CD4-positive, alpha-beta T cell treated with Interleukin-4 for 4 hours (primary cell): ENCODE data around the gene ARHGAP9.
A peak's percentile ranks its signal among the peaks of the same experiment; 100 is the strongest.

Experiments
- DNase-seq: peaks from one replicate; pipeline ENCODE4 v3.0.0-alpha.2; 2020

The ARHGAP9 gene

DNA sequence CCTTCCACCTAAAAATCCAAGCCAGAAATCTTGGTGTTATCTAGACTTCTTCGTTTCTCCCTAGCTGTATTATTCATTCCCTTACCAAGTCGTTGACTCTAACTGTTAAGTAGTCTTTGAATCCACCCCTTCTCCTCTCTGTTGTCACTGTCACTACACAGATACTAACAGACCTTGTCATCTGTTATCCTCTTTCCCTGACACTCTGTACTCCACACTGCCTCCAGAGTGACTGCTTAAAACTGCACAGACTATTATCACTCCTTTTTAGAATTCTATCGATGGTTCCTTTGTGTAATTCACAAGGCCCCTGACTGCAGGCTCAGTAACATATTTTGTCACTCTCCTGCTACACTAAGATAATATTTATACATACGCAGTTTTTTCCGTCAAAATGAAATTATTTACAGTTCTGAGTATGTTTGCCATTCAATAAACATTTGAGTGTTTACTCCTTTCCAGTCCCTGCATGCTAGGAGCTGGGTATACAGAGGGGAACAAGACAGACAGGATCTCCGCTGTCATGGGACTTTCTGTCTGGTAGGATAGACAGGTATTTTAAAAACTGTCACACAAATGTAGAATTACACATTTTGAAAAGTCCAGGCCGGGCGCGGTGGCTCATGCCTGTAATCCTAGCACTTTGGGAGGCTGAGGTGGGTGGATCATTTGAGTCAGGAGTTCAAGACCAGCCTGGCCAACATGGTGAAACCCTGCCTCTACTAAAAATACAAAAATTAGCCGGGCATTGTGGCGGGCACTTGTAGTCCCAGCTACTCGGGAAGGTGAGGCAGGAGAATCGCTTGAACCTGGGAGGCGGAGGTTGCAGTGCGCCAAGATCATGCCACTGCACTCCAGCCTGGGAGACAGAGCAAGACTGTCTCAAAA is 12.0 kb upstream of the ARHGAP9 start:
- no peak for DNase-seq

DNA sequence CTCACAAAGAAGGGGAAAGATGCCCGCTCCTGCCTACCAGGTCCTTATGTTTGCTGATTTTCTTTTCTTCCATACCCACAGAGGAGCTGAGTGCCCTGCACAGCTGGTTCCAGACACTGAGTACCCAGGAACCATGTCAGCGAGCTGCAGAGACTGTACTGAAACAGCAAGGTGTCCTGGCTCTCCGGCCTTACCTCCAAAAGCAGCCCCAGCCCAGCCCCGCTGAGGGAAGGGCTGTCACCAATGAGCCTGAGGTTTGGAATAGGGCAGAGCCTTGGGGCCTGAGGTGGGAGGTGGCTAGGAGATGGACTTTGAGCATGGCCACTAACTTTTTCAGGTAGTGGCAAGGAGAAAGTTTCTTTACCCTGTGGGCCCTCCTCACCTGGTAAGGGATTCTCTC is 10.5 kb upstream of the ARHGAP9 start:
- DNase-seq = no peak

DNA sequence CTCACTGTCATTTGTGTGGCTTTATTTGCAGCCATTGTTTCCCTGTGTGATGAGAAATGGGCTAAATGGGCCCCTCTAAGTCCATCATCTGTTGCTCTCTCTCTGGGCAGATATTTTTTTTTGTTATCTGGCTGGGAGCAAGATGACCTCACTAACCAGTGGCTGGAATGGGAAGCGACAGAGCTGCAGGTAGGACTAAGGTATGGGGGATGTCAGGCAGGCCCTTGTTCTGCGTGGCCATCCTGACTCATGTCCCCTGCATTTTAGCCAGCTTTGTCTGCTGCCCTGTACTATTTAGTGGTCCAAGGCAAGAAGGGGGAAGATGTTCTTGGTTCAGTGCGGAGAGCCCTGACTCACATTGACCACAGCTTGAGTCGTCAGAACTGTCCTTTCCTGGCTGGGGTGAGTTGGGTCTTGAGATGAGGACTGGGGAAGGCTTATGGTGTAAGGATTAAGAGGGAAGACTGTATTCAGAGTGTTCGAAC is 9.5 kb upstream of the ARHGAP9 start:
- no peak for DNase-seq

DNA sequence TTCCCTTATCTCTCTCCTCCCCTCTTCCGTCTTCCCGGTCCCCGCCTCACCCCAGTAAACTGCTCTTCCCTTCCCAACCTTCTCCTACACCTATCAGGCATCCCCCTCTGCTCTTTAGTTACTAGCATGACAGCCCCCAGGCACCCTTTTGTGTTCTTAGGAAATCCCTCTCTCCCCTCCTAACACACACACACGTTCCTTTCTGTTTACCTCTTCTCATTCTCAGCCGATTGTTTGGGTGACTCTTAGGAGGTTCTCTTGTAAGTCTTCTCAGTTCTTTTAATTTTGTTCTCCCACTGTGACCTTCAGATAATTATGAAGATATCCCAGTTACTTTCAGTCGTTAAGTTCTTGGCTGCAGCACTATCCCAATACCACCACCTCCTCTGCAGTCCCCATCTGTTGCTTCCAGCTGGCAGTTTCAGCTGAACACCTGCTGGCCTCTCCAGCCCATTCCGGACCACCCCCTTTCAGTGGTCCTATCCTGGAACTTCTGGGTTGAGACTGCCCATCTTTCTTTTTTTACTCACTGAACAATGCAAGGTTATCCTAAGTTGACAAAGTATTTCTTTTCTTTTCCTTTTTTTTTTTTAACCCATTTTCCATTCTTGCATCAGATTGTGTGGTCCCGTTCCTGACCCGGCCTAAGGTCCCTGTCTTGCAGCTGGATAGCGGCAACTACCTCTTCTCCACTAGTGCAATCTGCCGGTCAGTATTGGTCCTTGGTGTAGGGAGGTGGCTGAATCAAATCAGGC is 8.9 kb upstream of the ARHGAP9 start:
- DNase-seq = no peak

DNA sequence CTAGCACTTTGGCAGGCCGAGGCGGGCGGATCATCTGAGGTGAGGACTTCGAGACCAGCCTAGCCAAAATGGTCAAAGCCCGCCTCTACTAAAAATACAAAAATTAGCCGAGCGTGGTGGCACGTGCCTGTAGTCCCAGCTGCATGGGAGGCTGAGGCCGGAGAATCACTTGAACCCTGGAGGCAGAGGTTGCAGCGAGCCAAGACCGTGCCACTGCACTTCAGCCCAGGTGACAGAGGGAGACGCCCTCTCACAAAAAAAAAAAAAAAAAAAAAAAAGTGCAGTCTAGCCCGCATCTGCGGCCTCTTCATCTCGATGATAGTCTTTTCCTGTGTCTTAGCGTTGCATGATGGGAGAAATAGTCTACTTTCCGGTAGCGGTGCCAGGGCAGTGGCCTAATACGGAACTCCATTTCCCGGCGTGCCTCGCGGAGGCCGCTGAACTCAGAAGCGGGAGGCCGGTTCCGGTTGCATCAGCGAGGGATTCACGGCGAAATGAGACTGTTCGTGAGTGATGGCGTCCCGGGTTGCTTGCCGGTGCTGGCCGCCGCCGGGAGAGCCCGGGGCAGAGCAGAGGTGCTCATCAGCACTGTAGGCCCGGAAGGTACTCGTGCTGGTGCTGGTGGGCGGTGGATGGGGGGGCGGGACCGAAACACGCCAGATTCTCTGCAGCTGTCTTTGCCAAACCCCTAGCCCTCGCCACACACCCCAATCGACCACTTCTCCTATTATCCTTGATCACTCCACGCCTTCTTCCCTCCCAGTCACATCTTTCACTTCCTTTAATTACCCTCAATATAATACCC is 8.1 kb upstream of the ARHGAP9 start, which contains the start of gene MARS1:
Gene MARS1, plus strand, starts transcription at position 472 of the 805 bp plus-strand sequence. Its CDS starts 23 bp downstream, at position 495.
- DNase-seq = peak; percentile 97

DNA sequence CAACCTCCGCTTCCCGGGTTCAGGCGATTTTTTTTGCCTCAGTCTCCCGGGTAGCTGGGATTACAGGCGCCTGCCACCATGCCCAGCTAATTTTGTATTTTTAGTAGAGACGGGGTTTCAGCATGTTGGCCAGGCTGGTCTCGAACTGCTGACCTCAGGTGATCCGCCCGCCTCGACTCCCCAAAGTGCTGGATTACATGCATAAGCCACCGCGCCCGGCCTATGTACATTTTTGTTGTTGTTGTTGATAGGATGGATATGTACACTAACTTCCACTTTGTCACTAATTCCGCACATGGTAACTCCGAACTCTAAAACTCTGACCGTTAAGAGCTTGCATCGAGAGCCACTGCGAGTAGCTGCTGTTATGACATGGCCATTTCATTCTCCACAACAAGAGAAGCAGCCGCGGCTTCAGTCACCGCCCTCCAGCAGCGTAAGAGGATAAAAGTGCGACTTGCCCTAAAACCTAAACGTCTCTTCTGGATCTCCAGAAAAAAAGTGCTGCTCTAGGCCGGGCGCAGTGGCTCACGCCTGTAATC is 7.5 kb upstream of the ARHGAP9 start:
- DNase-seq = no peak

DNA sequence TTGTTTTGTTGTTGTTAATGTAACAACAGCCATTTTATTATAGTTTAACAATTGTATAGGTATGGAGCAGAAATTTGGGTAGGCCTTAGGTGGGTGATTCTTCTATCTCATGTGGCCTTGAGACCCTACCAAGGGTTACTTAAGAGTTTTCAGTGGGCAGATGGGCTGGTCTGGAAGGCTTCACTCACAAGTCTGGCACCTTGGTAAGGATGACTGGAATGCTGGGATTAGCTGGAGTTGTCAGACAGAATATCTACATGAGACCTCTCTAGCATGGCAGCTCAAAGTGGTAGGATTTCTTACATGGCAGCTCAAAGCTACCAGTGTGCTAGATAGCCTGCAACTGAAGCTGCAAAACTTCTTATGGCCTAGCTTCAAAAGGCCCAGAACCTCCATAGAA is 6.0 kb upstream of the ARHGAP9 start:
- DNase-seq = no peak

DNA sequence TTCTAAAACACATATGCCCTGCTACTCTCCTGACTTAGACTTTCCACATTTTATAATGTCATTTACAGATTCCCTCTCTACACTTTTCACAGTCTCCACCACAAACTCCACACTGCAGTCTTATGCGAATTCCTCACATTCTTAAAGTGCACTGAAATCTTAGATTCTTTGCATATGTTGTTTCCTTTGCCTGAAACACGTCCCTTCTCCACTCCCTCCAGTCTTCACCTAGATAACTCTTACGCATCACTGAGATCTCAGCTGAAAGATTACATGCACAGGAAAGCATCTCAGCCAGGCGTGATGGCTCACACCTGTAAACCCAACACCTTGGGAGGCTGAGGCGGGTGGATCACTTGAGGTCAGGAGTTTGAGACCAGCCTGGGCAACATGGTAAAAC is 3.8 kb upstream of the ARHGAP9 start:
- no peak for DNase-seq

DNA sequence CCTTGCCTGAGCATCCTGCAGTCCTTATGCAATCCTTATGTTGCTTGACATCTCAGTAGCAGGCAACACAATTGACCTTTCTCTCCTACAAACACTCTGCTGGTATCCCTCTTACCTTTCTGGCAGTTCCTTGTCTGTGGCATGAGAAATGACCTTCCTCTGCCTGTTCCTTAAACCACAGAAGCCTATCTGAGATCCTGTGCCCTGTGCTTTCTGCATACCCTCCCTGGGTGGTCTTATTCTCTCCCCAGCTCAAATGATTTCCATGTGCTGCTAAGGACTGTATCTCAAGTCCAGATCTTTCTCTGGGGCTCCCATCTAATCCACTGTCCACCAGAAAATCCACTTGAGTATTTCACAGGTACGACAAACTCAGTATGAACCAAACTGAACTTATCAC is 2.0 kb upstream of the ARHGAP9 start:
- DNase-seq = no peak

DNA sequence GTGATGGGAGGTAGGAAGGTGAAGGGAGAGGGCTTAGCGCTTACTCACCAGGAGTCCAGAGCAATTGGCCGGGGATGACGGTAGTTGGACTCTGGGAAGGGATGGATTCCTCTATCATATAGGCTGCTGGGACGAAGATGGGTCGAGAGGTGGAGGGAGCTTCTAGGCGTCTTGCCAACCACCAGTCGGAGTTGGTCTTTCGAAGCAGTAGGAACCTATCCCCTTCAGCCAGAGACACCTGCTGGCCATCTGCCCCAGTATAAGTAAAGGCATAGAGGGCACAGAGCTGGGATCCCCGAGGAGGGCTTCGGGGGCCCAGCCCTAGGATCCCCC is 657 bp downstream of the ARHGAP9 start:
- DNase-seq = no peak

DNA sequence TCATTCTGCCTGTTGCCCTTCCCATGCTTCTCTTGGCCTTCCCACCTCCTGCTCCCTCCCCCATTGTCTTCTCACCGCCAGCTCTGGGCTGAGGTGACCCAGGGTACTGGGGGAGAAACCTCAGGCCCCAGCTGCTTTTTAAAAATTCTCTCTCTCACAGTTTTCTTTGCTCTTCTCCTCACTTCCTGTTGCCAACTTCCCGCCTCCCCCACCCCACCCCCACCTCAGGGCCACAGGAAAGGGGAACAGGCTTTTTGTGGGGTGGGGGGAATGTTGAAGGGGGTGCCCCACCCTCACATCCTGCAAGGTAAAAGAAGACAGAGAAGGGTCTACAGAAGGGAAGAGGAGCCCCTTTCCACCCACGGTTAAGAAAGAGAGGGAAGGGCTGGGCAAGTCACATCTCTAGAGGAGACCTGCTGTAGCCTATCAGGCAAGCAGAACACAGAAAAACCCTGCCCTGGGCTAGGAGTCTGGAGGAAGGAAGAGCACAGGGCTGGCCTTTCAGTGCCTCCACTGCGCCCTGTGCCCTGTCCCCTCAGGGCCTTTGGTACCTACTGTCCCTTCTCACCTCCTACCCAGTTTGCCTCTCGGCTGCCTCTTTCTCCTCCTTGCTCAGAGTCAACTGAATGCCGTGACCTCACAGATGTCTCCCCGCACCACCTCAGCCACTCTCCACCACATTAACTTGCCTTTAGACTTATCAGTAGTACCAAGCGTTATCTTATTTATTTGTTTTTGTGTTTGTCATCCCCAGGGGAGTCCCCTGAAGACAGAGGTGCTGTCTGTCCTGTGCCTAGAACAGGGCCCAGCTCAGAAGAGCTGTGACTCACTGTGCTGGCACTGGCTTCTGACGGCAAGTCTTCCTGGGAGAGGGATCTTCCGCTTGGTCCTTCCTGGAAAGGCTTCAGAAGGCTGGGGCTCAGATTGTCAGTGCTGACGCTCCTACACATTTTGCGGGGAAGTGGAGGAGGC is 1.7 kb downstream of the ARHGAP9 start:
- DNase-seq = peak; percentile 88

DNA sequence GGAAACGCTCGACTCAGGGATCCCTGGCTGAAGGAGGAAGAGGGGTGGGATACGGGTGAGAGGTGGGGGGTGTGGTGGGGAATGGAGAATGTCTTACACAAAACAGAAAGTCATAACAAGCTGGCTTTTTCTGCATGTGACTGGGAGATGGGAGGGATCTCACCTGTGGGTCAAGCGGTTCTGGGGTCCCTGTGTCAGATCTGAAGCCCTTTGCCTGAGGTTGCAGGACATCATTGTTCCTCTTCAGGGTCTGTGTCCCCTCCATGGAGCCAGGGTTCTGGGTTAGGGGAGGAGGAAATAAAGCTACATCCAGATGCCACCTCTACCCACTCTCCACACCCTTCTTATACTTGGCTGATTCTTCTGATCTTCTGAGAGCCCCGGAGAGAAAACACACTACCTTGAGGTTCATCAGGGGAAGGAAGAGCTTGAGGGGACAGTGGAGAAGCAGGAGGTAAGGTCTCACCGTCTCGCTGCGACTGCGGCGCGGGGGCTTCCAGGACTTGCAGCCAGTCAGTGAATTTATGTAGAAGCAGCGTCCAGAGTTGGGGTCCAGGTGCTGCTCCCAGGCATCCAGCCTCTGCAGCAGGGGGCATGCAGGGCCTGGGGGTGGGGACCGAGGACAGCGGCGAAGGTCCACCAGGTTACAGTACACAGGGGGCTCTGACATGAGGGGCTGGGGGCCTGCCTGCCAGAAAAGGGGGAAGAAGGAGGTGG is 2.5 kb downstream of the ARHGAP9 start:
- DNase-seq = peak; percentile 18

DNA sequence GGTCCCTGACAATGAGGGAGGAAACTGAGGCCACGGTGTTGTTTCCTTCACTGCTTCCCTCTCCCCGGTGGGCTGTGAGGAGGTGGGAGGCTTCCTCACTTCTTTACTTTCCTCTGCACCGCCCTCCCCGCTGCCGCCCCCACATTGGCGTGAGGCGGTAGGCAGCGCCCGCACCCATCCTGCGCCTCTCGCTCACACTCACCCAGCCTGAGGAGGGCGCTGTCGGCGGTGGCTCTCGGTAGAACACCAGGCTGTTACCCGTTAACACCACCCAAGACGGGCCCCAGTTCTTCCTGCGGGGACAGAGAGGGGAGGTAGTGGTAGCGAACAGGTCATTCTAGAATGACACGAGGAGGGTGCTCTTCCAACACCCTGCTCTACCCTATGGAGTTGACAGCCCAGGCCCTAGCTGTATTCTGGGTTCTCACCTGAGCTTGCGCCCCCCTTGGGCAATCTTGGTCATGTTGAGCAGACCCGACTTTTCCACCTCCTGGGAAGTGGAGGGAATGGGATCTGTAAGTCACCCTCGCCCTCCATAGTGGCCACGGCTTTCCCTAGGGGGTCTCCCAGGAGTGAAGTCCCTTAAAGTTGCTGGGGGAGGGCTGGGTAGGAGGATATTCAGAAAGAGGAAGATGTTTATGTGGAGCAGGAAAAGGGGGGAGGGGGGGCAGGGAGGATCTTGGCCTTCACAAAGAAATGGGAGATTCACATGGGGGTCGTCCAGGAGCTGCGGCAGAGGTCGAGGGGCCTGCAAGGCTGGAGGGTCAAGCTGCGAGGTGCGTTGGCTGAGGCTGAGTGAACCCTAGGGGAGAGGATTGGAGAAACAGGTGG is 3.3 kb downstream of the ARHGAP9 start:
- peak; percentile 68 for DNase-seq

DNA sequence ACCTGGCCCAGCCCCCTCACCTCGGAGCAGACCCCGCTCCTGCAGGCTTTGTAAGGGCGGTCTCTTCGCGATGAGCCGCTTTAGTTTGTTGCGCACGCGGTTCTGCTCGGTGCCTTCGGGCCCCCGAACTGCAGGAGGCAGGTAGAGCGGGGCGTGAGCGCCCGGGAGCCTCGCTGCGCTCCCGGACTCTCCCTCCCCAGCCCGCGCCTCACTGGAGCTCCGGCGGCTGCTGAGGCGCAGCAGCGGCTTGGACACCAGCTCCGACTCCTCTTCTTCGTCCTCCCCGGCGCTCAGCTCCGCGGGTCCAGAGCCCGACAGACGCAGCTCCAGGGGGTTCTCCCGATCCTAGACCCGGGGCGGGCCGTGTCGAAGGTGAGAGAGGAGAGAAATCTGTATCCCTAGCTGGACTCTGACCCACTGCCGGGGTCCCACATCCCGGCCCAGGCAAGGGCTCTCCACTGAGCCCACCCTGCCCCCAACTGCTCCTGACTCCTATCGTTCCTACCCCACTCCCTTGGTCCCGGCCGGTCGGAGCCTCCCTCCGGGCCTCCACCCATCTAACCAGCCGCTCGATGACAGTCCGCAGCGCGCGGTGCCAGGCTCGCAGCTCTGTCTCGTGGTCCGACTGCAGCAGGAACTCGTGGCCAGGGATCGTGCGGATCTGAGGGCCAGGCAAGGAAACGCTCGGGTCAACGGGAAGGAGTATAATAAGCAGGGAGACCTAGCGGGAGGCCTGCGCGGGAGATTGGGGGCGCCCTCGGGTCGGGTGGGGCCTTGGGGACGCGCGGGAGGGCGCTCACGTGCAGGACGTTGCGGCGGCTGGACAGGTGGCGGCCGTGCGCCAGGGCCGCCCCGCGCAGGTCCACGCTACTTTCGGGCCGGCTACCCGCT is 4.2 kb downstream of the ARHGAP9 start:
- no peak for DNase-seq

DNA sequence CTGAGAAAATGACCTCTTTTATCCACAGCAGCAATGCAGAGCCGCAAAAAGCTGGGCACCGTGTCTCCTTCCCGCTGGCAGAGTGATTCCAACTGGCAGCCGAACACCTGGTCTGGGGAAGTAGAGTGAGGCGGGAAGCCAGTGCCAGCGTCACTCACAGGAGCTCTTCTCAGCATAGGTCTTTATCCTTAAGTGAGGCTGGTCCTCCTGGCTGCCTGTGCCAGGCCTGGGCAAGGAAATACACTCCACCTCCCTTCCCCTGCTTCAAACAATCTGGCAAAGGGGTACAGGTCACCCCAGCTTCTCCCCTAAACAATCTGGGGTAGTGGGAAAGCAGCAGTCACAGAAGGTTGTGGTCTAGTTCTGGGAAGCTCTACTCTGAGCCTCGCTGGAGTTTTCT is 4.8 kb downstream of the ARHGAP9 start:
- DNase-seq = no peak

DNA sequence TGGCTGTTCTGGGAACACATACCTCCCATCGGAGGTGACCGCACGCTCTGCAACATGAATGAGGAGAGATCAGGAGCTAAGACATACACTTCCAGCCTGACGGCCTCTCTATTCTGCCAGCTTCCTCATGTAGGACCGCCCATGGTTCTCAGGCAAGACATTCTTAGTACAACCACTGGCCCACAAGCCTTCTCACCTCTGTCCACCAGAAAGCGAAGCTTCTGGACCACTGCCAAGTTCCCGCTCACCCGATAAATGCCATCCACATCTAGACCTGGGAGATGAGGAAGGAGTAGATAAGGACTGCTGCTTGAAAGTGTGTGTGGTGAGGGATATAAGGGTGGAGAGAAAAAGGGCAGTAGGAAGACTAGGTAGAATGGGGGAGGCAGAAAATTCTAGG is 5.2 kb downstream of the ARHGAP9 start:
- no peak for DNase-seq

DNA sequence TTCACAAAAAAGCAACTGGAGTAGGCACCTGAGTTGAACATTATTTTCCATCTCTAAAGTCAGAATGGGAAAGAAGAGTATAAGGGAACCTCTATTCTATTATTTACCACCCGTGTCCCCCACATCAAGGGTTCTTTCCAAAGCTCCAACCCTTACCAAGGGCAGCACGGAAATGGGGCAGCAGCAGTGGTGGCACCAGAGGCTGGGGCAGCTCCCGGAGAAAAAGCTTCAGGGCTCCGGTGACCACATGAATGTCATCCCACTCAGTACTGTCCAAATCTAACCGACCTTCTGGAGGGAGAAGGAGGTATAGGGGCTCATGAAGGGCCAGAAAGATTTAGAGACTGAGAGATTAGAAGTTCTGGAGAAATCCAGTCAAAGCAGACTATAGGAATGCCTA is 5.8 kb downstream of the ARHGAP9 start:
- no peak for DNase-seq

DNA sequence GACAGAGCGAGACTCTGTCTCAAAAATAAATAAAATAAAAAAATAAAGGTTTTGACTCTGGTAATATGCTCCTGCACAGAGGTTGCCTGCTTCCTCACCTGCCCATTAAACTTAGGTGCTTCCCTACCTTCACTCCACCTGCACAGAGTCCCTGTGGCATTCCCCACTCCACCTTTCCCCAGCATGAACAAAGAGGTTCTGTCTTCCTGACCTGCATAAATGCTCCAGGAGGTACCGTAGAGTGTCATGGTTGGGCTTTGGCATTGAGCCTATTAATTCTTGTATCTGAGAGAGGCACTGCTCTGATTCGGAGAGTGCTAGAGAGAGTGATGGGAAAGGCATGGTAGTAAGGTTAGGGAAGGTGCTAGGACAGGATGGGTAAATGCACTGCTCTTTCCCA is 6.3 kb downstream of the ARHGAP9 start:
- DNase-seq = no peak

DNA sequence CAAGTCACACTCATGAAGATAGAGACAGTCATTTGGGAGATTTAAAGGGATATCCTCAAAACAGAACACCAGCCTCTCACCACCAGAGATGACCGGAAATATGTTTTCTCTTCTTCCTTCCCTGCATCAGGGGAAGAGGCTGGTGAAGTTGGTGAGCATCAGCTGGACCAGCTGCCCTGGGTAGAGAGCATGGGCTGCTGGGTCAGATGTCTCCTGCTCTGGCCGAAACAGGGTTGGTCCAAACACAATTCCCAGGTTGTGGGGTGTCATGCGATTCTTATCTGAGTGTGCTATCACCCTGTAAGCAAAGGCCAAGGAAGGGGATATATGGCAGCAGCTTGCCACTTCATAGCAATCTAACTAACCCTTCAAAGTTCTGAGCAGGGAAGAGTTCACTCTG is 7.3 kb downstream of the ARHGAP9 start:
- DNase-seq = no peak
